Neural cell (in vitro differentiated cells): ENCODE measurements around the gene NDUFS2. TPM values are rescaled to one million over a fixed set of nuclear protein-coding genes. Genes with fewer than 3 reads are reported as not detected.

Experiments
- H2AFZ ChIP-seq: fragments of 200-600, 300-800 bp; sonication (generic), shearing (Covaris generic); 2 replicates; pipeline ENCODE4 v1.6.0; 2014; ENCODE audit warnings: low read depth, mild to moderate bottlenecking, antibody characterized with exemption, low read length, moderate library complexity
- H3F3A ChIP-seq: fragments of 200-600 bp; shearing (Covaris generic); 2 replicates; pipeline ENCODE4 v1.6.1; 2016; ENCODE audit warnings: mild to moderate bottlenecking, moderate library complexity, mixed read lengths, antibody characterized with exemption, low read length; ENCODE audit not compliant: insufficient read depth, poor library complexity, severe bottlenecking
- H3K27ac ChIP-seq: fragments of 200-600, 300-800 bp; sonication (generic), shearing (Covaris generic); 2 replicates; pipeline ENCODE4 v1.5.1; 2014; ENCODE audit warnings: mild to moderate bottlenecking, low read length, moderate library complexity
- H3K27me3 ChIP-seq: fragments of 300-800, 200-600 bp; sonication (generic), shearing (Covaris generic); 2 replicates; pipeline ENCODE4 v1.6.0; 2014; ENCODE audit warnings: mild to moderate bottlenecking, low read depth, low read length, moderate library complexity; ENCODE audit not compliant: insufficient read depth
- H3K36me3 ChIP-seq: fragments of 300-800, 200-600 bp; sonication (generic), shearing (Covaris generic); 2 replicates; pipeline ENCODE4 v1.5.1; 2014; ENCODE audit warnings: mild to moderate bottlenecking, antibody characterized with exemption, low read length, moderate library complexity; ENCODE audit not compliant: insufficient read depth
- H3K4me2 ChIP-seq: fragments of 300-800, 200-600 bp; sonication (generic), shearing (Covaris generic); 2 replicates; pipeline ENCODE4 v1.6.0; 2014; ENCODE audit warnings: mild to moderate bottlenecking, low read length
- H3K4me3 ChIP-seq: fragments of 300-800, 200-600 bp; sonication (generic), shearing (Covaris generic); 2 replicates; pipeline ENCODE4 v1.5.1; 2014; ENCODE audit warnings: mild to moderate bottlenecking, low read length, moderate library complexity
- H3K79me2 ChIP-seq: fragments of 200-600 bp; shearing (Covaris generic); replicated peaks from 2 replicates; pipeline ENCODE4 v1.6.0; 2014; ENCODE audit warnings: mild to moderate bottlenecking, low read length, moderate library complexity; ENCODE audit not compliant: insufficient read depth
- H3K9ac ChIP-seq: fragments of 300-800, 200-600 bp; sonication (generic), shearing (Covaris generic); 2 replicates; pipeline ENCODE4 v1.6.1; 2016; ENCODE audit warnings: mild to moderate bottlenecking, low read length, mixed read lengths
- H3K9me2 ChIP-seq: fragments of 200-600 bp; shearing (Covaris generic); 2 replicates; pipeline ENCODE4 v1.6.1; 2016; ENCODE audit warnings: mild to moderate bottlenecking, low read length, mixed read lengths; ENCODE audit not compliant: insufficient read depth
- H3K9me3 ChIP-seq: fragments of 200-600, 300-800 bp; sonication (generic), shearing (Covaris generic); 2 replicates; pipeline ENCODE4 v1.6.1; 2016; ENCODE audit warnings: mild to moderate bottlenecking, mixed run types, low read length, moderate library complexity, mixed read lengths
- H4K20me1 ChIP-seq: fragments of 200-600 bp; shearing (Covaris generic); 2 replicates; pipeline ENCODE4 v1.6.1; 2016; ENCODE audit warnings: mild to moderate bottlenecking, mixed run types; ENCODE audit not compliant: insufficient read depth
- CTCF ChIP-seq: fragments of 450-650 bp; IDR thresholded peaks from 2 replicates; pipeline ENCODE4 v1.5.1; 2014; ENCODE audit warnings: antibody characterized with exemption, mild to moderate bottlenecking, moderate library complexity; ENCODE audit not compliant: poor library complexity, severe bottlenecking
- EZH2 ChIP-seq: fragments of 200-600, 300-800 bp; shearing (Covaris generic), sonication (generic); IDR thresholded peaks from 2 replicates; pipeline ENCODE4 v1.6.1; 2014; ENCODE audit warnings: antibody characterized with exemption, low read length, borderline replicate concordance, mild to moderate bottlenecking; ENCODE audit not compliant: insufficient read depth, poor library complexity, severe bottlenecking
- RAD21 ChIP-seq: fragments of 450-650 bp; conservative IDR thresholded peaks from 2 replicates; pipeline ENCODE4 v1.6.1; 2014; ENCODE audit warnings: antibody characterized with exemption, mild to moderate bottlenecking, moderate library complexity
- polyA plus RNA-seq: library from polyadenylated mRNA; depleted of rRNA; stranded (reverse); fragments of >200 nt; gene quantifications from 2 replicates; pipeline ENCODE4 v1.2.3, GENCODE V29; 2014
- TF ChIP-seq, protein P1 (sequence below): IDR thresholded peaks from 2 replicates; pipeline ENCODE4 v1.6.1; 2012; ENCODE audit warnings: borderline replicate concordance

Gene NDUFS2
- polyA plus RNA-seq, 1 donor from 2014 or later: 166 TPM

DNA sequence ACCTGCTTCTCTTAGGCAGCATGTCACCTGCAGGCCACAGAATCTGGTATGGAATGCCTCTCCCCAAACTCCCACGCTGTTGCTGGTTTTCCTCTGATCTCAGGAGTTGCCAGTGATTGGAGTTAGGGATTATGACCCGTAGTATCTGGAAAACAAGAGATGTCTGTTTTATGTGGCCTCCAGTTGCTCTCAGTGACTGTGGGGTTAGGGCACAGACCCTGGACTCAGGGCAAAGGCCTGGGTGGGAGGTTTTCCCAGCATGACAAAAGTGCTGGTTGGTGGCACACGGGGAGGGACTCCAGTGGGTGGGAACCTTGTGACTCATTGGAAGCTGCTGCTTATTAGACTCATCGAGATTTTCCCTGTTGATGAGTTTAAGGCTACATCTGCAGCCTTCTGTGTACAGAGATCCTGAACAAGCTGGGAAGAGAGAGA, 35.9 kb downstream of the NDUFS2 start, which contains the start of gene NR1I3:
NR1I3 (minus strand) TSS at position 165 of the 435 bp plus-strand sequence. CDS start 1,638 bp downstream, outside the sequence.
- H2AFZ ChIP-seq: no peak within 1 kb of the TSS
- no peaks in the 10 kb centered on the region for H3K9me2 ChIP-seq
- H3K9me3 ChIP-seq: no peaks in the 10 kb centered on the region
- H3F3A ChIP-seq: no peaks in the 10 kb centered on the region
- TF ChIP-seq EZH2: no peak
- TF ChIP-seq, protein P1, sequence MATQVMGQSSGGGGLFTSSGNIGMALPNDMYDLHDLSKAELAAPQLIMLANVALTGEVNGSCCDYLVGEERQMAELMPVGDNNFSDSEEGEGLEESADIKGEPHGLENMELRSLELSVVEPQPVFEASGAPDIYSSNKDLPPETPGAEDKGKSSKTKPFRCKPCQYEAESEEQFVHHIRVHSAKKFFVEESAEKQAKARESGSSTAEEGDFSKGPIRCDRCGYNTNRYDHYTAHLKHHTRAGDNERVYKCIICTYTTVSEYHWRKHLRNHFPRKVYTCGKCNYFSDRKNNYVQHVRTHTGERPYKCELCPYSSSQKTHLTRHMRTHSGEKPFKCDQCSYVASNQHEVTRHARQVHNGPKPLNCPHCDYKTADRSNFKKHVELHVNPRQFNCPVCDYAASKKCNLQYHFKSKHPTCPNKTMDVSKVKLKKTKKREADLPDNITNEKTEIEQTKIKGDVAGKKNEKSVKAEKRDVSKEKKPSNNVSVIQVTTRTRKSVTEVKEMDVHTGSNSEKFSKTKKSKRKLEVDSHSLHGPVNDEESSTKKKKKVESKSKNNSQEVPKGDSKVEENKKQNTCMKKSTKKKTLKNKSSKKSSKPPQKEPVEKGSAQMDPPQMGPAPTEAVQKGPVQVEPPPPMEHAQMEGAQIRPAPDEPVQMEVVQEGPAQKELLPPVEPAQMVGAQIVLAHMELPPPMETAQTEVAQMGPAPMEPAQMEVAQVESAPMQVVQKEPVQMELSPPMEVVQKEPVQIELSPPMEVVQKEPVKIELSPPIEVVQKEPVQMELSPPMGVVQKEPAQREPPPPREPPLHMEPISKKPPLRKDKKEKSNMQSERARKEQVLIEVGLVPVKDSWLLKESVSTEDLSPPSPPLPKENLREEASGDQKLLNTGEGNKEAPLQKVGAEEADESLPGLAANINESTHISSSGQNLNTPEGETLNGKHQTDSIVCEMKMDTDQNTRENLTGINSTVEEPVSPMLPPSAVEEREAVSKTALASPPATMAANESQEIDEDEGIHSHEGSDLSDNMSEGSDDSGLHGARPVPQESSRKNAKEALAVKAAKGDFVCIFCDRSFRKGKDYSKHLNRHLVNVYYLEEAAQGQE: no peak
- no peak within 1 kb of the TSS for H3K4me3 ChIP-seq
- H3K9ac ChIP-seq: no peak within 1 kb of the TSS
- H3K4me2 ChIP-seq: no peak within 1 kb of the TSS
- no peak within 1 kb of the TSS for H3K27ac ChIP-seq
- no peaks in the 10 kb centered on the region for H3K36me3 ChIP-seq
- H3K79me2 ChIP-seq: no peaks in the 10 kb centered on the region
- no peaks in the 10 kb centered on the region for H3K27me3 ChIP-seq
- no peaks in the 10 kb centered on the region for H4K20me1 ChIP-seq

DNA sequence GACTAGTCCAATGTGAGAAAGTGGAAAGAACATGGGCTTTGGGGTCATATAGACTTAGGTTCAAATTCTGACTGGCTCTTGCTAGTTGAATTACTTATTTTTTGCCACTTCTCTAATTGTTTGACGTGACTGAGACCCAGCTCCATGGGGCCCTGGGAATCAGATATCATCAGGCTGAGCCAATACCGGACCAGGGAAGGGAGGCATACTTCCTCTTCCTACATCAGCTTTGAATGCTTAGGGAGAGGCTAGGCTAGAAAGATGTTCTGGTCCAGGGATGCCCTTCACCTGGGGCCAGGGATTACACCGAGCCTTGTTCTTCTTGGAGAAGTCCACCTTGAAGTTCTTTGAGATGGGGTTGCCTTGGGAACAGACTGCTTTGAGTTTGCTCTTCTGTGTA, 39.5 kb downstream of the NDUFS2 start:
- Histone ChIP-seq H3K36me3 (no peaks in the 10 kb centered on the region), H3K79me2 (no peaks in the 10 kb centered on the region), H3K27ac (no peak overlapping the region), H4K20me1 (no peaks in the 10 kb centered on the region), H3K9me3 (no peaks in the 10 kb centered on the region), H3K4me2 (no peak overlapping the region), H3K4me3 (no peak overlapping the region), H2AFZ (no peak overlapping the region), H3F3A (no peaks in the 10 kb centered on the region), H3K9me2 (no peaks in the 10 kb centered on the region), H3K9ac (no peak overlapping the region), H3K27me3 (no peaks in the 10 kb centered on the region)
- TF ChIP-seq EZH2: no peak
- TF ChIP-seq CTCF: no peak
- no peak for TF ChIP-seq RAD21
- TF ChIP-seq, protein P1: no peak
